ENCODE data around the gene ANO7.

The ANO7 gene

DNA sequence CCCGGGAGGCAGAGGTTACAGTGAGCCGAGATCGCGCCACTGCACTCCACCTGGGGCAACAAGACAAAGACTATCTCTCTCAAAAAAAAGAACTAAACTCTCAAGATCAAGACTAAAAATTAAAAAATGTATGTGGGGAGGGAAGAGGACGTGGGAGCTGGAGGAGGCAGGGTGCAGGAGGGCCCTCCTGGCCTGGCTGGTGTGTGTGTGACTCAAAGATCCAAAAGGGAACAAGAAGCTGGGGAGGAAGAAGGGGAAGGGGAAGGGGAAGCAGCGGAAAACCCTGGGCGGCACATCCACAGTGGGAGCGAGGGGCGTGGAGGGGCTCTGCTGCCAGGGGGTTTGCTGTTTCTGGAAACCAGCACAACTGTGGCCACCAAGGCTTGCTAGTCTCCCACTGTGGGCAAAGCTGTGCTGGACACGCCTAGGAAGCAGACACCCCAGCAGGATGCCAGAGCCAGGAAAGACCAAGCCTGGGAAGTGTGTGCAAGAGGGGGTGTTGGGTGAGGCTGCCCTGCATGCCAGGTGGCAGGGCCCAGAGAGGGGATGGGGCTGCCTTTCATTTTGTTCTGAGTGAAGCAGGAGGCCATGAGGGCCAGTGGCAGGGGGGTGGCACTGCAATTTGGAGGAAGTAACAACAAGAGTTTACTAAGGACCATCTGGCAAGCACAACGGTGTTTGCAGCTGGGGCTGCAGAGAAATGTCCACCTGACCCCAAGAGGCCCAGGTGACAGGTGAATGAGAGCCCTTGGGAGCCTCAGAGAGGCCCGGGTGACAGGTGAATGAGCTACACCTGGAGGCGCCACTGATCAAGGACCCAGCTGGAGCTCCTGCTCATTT lies 44.5 kb downstream of the ANO7 start:
- DNase-seq: no peak

DNA sequence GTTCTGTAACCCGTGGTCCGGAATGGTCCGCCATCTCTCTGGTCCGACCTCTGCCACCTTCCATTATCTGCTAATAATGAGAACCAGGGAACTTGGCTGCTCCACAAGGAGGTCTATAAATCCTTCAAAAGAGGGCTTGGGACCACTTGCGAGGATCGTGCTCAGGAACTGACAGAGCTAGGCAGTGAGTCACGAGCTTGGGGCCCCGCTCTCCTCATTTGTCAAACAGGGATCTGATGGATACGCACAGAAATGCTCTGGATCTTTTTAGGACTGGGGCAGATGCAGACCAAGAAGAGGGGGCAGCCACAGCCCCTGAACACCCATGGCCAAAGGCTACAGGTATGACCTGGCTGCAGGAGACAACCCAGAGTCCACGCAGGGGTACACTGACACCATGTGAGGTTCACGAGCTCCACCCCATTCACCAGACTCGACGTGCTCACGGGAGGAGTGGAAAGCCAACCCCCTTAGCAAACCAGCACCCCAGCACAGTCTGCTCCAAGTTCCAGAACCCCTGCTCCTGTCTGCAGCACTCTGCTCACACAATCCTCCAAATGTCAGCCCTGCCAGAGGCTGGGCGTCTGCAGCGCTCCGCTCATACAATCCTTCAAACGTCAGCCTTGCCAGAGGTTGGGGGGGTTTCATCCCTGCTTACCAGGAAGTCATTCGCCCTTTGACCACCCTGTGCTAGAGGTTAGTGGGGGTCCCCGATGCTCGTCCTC lies 45.8 kb downstream of the ANO7 start:
- no peak for DNase-seq

DNA sequence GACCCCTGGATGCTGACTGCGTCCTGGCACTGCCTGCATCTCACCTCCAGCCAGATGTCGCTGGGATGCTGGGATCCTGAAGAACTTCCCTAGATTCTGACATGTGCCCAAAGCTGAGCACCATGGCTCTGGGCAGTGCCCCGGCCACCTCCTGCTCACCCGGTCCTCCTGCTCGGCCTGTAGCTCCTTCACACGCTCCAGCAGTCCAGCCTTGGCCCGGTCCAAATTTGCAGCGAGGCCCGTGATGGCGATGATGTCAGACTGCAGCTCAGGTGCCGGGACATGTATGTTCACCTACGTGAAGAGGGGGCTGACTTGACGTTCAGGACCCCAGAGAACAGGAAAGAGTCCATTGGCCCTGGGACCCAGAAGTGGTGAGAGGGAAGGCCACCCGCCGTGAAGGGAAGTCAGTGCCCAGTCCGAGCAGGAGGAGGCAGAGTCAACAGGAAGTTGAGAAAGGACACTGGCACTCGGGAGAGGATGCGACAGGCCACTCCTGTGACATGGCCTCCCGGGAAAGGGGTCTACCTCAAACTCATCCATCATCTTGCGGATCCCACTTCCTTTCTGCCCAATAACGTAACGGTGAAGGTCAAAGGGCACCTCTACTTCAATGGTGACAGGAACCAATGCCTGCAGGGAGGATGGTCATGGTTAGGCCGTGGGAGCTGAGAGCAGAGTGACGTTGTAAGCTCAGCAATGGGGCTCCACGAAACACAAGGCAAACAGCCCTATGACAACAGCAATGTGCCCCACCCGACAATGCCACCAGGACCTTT lies 46.7 kb downstream of the ANO7 start:
- DNase-seq: no peak

DNA sequence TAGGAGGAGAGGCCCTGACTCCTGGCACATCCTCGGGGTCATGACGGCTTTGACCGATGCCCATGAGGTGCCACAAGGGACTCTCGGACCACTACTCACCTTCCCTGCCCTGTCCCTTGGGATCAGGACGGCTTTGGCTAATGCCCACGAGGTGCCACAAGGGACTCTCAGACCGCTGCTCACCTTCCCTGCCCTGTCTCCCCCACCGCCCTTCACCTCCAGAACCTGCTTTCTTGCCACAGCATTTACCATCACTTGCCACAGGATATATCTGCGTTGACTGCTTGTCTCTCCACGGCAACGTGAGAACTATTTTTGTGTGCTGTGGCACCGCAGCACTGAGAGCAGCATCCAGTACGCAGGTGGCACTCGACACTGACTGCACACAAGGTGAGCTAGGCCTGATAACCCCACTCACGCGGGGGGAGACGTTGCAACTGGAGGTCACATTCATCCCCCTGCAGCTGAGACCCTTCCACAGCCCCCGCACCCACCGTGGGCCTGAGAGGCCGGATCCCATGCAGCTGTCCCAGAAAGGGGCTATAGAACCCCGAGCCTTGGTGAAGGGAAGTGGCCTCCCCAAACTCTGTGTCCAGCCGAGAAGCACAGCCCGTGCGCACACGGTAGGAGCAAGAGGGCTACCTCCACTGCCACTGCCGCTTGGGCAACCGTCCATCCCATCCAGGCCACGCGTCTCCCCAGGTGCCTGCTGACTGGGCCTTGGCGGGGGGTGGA lies 47.5 kb downstream of the ANO7 start:
- no peak for DNase-seq

DNA sequence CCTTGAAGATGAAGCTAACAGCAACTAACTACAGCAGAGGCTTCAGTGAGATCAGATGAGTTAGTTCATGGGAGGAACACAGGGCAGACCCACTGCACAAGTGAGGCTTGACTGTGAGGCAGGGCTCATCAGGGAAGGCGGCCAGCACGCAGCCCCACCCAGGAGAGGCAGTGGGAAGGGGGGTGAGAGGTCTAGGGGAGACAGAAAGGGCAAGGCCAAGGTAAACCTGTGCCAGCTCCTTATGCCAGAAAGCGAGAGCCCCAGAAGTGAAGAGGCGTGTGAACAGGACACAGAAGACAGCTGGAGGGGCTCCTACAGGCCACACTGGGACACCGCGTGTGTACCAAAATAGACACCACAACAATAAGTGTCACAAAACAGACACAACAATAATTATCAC lies 48.6 kb downstream of the ANO7 start:
- no peak for DNase-seq

- DNase-seq: no peak
Observed at GRCh38 chr2:241237949-241238371, 49.5 kb downstream of the ANO7 start.

- no peak for DNase-seq
Observed at GRCh38 chr2:241238693-241239198, 50.3 kb downstream of the ANO7 start.

- DNase-seq: no peak
Observed at GRCh38 chr2:241239552-241240202, 51.2 kb downstream of the ANO7 start.

GRCh38 chr2:241240320-241241004 lies 52.0 kb downstream of the ANO7 start:
- no peak for DNase-seq

- DNase-seq: no peak
Observed at GRCh38 chr2:241241669-241242068, 53.2 kb downstream of the ANO7 start.

GRCh38 chr2:241242306-241242705 lies 53.8 kb downstream of the ANO7 start:
- DNase-seq: no peak

- DNase-seq: no peak
Observed at GRCh38 chr2:241244368-241244767, 55.9 kb downstream of the ANO7 start.

- no peak for DNase-seq
Observed at GRCh38 chr2:241248289-241248688, 59.8 kb downstream of the ANO7 start.

DNA sequence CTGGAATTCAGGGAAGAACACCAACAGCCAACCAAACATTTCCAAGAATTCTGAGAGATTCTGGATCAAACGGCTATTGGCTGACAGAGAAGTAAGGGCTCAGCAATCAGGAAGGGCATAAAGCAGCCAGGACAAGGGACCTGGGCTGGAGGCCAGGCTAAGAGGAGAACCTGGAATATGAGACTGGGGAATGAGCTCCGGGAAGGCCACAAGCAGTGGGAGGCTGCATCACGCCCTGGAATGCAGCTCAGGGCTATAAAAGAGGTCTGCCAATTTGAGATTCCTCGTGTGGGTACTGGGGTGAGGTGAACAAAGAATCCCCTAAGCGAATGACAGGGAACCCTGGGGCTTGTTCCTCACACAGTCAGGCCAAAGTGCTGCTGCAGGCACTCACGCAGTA lies 60.4 kb downstream of the ANO7 start:
- DNase-seq: no peak

- DNase-seq: no peak
Observed at GRCh38 chr2:241249654-241250053, 61.2 kb downstream of the ANO7 start.

- no peak for DNase-seq
Observed at GRCh38 chr2:241252778-241253475, 64.5 kb downstream of the ANO7 start.

DNA sequence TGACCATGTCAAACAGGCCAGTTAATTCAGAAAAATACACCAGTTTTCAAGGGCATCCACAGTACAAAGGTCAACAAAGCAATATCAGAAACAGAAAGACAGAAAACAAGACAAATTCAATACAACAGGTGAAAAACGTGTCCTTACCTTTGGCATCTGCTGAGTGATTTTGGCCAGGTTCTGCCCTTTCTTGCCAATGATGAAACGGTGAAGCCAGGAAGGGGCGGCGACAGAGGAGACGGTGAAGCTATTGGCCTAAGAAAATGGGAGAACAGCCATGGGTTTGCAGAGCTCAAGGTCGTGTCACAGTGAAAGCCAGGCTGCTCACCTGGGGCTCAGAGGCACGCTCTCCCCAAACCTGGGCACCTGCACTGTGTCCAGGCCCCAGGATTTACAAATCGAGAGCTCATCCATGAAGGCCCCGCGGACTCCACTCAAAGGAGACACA lies 66.5 kb downstream of the ANO7 start:
- no peak for DNase-seq

DNA sequence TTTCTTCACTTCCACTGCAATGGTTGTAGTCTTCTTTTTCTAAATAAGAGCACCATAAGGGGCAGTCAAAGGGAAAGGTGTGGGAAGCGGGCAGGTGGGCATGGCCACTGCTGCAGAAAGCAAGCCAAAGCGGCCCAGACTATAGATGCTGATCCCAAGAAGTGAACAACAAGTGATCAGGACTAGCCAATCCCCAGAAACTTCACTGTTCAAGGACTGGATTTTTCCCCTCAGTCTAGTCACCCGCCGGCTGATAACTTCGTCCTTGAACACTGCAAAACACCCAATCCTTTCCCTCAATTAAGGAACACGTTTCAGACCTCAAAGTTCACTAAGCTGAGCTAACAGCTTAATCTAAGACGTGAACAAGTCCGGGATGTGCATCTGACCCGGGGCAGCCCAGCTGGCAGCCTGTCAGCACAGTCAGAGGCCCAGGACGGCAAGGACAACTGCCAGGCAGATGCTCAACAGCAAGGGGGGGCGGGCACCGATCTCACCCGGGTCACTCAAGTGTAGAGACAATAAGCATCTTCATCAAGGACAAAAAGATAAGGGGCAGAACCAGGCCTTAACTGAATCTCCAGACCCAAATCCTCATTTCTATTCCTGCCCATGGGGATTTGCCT lies 67.2 kb downstream of the ANO7 start:
- no peak for DNase-seq

GRCh38 chr2:241256168-241256545 lies 67.7 kb downstream of the ANO7 start:
- no peak for DNase-seq

GRCh38 chr2:241257419-241258032 lies 69.0 kb downstream of the ANO7 start:
- DNase-seq: no peak
